K562 (cell line): ENCODE measurements around the gene CNTD1. TPM values are rescaled to one million over a fixed set of nuclear protein-coding genes. Genes with fewer than 3 reads are reported as not detected.

ENCODE experiments used
- CBX1 ChIP-seq: sonication (generic); IDR thresholded peaks from 2 replicates; pipeline ENCODE4 v1.6.1; 2016; ENCODE audit warnings: antibody characterized with exemption, low read depth, mild to moderate bottlenecking
- ELF4 ChIP-seq: fragments of 450-650 bp; formaldehyde crosslinking; IDR thresholded peaks from 2 replicates; pipeline ENCODE4 v1.4.0; 2022; ENCODE audit warnings: missing genetic modification characterization
- HOXB6 ChIP-seq: fragments of 250-450 bp; sonication (Bioruptor Pico); IDR thresholded peaks from 2 replicates; pipeline ENCODE4 v1.5.1; 2022; ENCODE audit warnings: mild to moderate bottlenecking, borderline replicate concordance
- MBD1 ChIP-seq: fragments of 250-450 bp; sonication (Bioruptor Pico); IDR thresholded peaks from 2 replicates; pipeline ENCODE4 v1.8.0; 2022; ENCODE audit warnings: inconsistent platforms
- PTBP1 ChIP-seq: fragments of 200-400 bp; formaldehyde crosslinking; IDR thresholded peaks from 2 replicates; pipeline ENCODE4 v1.6.1; 2017; ENCODE audit warnings: low read depth, low read length
- RBM22 ChIP-seq: fragments of 200-400 bp; formaldehyde crosslinking; IDR thresholded peaks from 2 replicates; pipeline ENCODE4 v1.6.1; 2018; ENCODE audit warnings: low read length, low read depth; ENCODE audit not compliant: poor library complexity, severe bottlenecking
- TFAP4 ChIP-seq: sonication (generic); formaldehyde crosslinking; IDR thresholded peaks from 2 replicates; pipeline ENCODE4 v1.8.0; 2022; ENCODE audit warnings: missing genetic modification reagents, mild to moderate bottlenecking, moderate library complexity, borderline replicate concordance
- polyA plus RNA-seq, 8 experiments: library from polyadenylated mRNA; depleted of rRNA in 4 of 8; stranded (reverse) in 5 of 8; unstranded in 3 of 8; fragments of >200 nt; fragmentation: Nextera tagmentation in 2 of 8; fragmentation: Illumina TruSeq in 1 of 8; extraction: Ambion mirVana in 2 of 8; extraction: Trizol in 1 of 8; gene quantifications; 2 replicates each; pipeline versions ENCODE4 v1.2.1 to v1.2.3, GENCODE V29; 2011 to 2014; ENCODE audit warnings: inconsistent platforms in 1 of 8, missing spikeins in 1 of 8
- total RNA-seq, 7 experiments: library from RNA; depleted of rRNA in 6 of 7; stranded (reverse); fragments of >200 nt in 6 of 7; fragmentation: Illumina TruSeq in 2 of 7; extraction: Trizol in 2 of 7; gene quantifications; 2 replicates each; pipeline versions ENCODE4 v1.2.1 to v1.2.3, GENCODE V29; 2011 to 2021; ENCODE audit warnings: low replicate concordance in 1 of 7
- TF ChIP-seq, protein P1 (sequence below): fragments of 250-450 bp; sonication (Bioruptor Pico); IDR thresholded peaks from 2 replicates; pipeline ENCODE4 v1.4.0; 2020; ENCODE audit warnings: mild to moderate bottlenecking, moderate library complexity
- TF ChIP-seq, protein P2 (sequence below): fragments of 450-650 bp; IDR thresholded peaks from 2 replicates; pipeline ENCODE4 v1.6.1; 2016; ENCODE audit warnings: low read depth

The CNTD1 gene
- total and polyA plus RNA-seq, 9 of the 15 experiments (the other 6 are each of a cell fraction or from before 2014, with no cell fraction given) = 0.12 to 0.86 (median 0.41) TPM; not detected in 1

GRCh38 chr17:42780851-42781638 lies 17.6 kb upstream of the CNTD1 start (continued):
- TF ChIP-seq, protein P1, sequence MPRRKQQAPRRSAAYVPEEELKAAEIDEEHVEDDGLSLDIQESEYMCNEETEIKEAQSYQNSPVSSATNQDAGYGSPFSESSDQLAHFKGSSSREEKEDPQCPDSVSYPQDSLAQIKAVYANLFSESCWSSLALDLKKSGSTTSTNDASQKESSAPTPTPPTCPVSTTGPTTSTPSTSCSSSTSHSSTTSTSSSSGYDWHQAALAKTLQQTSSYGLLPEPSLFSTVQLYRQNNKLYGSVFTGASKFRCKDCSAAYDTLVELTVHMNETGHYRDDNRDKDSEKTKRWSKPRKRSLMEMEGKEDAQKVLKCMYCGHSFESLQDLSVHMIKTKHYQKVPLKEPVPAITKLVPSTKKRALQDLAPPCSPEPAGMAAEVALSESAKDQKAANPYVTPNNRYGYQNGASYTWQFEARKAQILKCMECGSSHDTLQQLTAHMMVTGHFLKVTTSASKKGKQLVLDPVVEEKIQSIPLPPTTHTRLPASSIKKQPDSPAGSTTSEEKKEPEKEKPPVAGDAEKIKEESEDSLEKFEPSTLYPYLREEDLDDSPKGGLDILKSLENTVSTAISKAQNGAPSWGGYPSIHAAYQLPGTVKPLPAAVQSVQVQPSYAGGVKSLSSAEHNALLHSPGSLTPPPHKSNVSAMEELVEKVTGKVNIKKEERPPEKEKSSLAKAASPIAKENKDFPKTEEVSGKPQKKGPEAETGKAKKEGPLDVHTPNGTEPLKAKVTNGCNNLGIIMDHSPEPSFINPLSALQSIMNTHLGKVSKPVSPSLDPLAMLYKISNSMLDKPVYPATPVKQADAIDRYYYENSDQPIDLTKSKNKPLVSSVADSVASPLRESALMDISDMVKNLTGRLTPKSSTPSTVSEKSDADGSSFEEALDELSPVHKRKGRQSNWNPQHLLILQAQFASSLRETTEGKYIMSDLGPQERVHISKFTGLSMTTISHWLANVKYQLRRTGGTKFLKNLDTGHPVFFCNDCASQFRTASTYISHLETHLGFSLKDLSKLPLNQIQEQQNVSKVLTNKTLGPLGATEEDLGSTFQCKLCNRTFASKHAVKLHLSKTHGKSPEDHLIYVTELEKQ (CRISPR knock-in tag) = no peak
- peak; percentile 36 for TF ChIP-seq RBM22
- TF ChIP-seq, protein P2, sequence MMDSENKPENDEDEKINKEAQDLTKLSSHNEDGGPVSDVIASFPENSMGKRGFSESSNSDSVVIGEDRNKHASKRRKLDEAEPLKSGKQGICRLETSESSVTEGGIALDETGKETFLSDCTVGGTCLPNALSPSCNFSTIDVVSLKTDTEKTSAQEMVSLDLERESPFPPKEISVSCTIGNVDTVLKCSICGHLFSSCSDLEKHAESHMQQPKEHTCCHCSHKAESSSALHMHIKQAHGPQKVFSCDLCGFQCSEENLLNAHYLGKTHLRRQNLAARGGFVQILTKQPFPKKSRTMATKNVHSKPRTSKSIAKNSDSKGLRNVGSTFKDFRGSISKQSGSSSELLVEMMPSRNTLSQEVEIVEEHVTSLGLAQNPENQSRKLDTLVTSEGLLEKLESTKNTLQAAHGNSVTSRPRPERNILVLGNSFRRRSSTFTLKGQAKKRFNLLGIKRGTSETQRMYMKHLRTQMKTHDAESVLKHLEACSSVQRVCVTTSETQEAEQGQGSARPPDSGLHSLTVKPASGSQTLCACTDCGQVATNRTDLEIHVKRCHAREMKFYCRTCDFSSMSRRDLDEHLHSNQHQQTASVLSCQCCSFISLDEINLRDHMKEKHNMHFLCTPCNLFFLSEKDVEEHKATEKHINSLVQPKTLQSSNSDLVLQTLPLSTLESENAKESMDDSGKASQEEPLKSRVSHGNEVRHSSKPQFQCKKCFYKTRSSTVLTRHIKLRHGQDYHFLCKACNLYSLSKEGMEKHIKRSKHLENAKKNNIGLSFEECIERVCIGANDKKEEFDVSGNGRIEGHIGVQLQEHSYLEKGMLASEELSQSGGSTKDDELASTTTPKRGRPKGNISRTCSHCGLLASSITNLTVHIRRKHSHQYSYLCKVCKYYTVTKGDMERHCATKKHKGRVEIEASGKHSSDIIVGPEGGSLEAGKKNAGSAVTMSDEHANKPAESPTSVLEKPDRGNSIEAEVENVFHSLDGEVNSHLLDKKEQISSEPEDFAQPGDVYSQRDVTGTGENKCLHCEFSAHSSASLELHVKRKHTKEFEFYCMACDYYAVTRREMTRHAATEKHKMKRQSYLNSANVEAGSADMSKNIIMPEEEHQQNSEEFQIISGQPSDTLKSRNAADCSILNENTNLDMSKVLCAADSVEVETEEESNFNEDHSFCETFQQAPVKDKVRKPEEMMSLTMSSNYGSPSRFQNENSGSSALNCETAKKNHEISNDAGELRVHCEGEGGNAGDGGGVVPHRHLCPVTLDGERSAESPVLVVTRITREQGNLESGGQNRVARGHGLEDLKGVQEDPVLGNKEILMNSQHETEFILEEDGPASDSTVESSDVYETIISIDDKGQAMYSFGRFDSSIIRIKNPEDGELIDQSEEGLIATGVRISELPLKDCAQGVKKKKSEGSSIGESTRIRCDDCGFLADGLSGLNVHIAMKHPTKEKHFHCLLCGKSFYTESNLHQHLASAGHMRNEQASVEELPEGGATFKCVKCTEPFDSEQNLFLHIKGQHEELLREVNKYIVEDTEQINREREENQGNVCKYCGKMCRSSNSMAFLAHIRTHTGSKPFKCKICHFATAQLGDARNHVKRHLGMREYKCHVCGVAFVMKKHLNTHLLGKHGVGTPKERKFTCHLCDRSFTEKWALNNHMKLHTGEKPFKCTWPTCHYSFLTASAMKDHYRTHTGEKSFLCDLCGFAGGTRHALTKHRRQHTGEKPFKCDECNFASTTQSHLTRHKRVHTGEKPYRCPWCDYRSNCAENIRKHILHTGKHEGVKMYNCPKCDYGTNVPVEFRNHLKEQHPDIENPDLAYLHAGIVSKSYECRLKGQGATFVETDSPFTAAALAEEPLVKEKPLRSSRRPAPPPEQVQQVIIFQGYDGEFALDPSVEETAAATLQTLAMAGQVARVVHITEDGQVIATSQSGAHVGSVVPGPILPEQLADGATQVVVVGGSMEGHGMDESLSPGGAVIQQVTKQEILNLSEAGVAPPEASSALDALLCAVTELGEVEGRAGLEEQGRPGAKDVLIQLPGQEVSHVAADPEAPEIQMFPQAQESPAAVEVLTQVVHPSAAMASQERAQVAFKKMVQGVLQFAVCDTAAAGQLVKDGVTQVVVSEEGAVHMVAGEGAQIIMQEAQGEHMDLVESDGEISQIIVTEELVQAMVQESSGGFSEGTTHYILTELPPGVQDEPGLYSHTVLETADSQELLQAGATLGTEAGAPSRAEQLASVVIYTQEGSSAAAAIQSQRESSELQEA = peak; percentile 64; the same call in 1 of the 2 replicates
- TF ChIP-seq ELF4 (CRISPR knock-in tag) = no peak
- no peak for TF ChIP-seq HOXB6
- TF ChIP-seq MBD1 (CRISPR knock-in tag) = no peak
- 0 out of 2 replicates have a peak, but pooled peaks have one; percentile 23 for TF ChIP-seq PTBP1
- TF ChIP-seq TFAP4 (CRISPR knock-in tag) = 0 out of 2 replicates have a peak, but pooled peaks have one; percentile 14
- no peak for TF ChIP-seq CBX1
